Measurements from ENCODE around the gene UBE2E1.
"Not testable (repeated sequence)": the region's sequence is repeated elsewhere in the genome, so short reads cannot be mapped to it uniquely, and the experiment has no call there.

Gene UBE2E1

GRCh38 chr3:23911397-23911796, 105.6 kb downstream of the UBE2E1 start:
- TF ChIP-seq GATA1 (IDR thresholded peaks at IDR 0.05; ENCODE audit: low read depth, low read length) (no peak), POLR2A (IDR thresholded peaks at IDR 0.05; ENCODE audit: low read length) (no peak)
- no peak for DNase-seq

DNA sequence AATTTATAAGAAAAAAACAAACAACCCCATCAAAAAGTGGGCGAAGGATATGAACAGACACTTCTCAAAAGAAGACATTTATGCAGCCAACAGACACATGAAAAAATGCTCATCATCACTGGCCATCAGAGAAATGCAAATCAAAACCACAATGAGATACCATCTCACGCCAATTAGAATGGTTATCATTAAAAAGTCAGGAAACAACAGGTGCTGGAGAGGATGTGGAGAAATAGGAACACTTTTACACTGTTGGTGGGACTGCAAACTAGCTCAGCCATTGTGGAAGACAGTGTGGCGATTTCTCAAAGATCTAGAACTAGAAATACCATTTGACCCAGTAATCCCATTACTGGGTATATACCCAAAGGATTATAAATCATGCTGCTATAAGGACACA, 106.6 kb downstream of the UBE2E1 start:
- DNase-seq = not testable (repeated sequence)

- no peak for DNase-seq
- no peak for TF ChIP-seq POLR2A (IDR thresholded peaks at IDR 0.05; ENCODE audit: low read length)
- TF ChIP-seq GATA1 (IDR thresholded peaks at IDR 0.05; ENCODE audit: low read depth, low read length) = no peak
These were observed 107.4 kb downstream of the UBE2E1 start for GRCh38 chr3:23913182-23913581.

GRCh38 chr3:23913873-23914743, 108.4 kb downstream of the UBE2E1 start:
- TF ChIP-seq GATA1 (IDR thresholded peaks at IDR 0.05; ENCODE audit: low read depth, low read length) = no peak
- no peak for TF ChIP-seq POLR2A (IDR thresholded peaks at IDR 0.05; ENCODE audit: low read length)
- DNase-seq = no peak

- peak in 1 of 2 experiments; percentile 19 for DNase-seq
These were observed 109.9 kb downstream of the UBE2E1 start for GRCh38 chr3:23915537-23916108.

GRCh38 chr3:23916152-23916885, 110.6 kb downstream of the UBE2E1 start:
- TF ChIP-seq POLR2A (IDR thresholded peaks at IDR 0.05; ENCODE audit: low read length) (no peak), GATA1 (IDR thresholded peaks at IDR 0.05; ENCODE audit: low read depth, low read length) (no peak)

More at GRCh38 chr3:23915537-23916108, 109.9 kb downstream of the UBE2E1 start:
- no peak for TF ChIP-seq POLR2A (IDR thresholded peaks at IDR 0.05; ENCODE audit: low read length)
- no peak for TF ChIP-seq GATA1 (IDR thresholded peaks at IDR 0.05; ENCODE audit: low read depth, low read length)

DNA sequence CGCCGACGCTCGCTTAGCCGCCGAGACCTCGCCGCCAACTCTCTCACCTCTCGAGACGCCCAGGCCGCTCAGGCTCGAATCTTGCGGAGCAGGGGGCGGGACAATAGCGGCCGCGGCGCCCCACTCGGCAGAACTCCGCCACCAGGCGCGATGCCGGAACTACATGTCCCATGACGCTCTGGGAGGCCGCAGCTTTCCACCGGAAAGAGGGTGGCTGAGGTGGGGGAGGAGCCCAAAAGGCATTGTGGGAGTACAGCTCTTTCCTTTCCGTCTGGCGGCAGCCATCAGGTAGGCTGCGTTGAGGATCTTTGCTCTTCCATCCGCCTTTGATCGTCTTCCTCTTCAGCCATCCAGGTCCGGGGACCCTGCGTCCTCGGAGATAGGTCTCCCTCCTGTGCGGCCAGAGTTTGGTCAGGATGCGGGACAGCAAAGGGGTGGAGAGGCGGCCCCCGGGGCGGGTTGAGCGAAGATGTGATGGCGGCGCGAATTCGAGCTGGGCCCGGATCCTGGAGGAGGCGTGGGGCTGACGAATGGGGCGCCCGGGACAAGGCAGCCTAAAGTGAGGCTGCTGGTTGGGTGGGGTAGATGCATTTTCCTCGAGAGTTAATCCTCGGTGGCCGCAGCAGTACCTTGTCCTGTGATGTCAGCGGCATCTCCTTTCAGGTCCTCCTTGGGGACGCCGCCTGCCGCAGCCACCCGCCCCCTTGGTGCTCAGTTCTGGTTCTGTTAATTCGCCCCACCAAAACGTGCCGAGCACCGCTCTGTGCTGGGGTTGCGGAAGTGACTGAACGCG, 111.3 kb downstream of the UBE2E1 start, which contains the start of the genes NKIRAS1 and RPL15:
TSS of gene NKIRAS1 (minus strand) at position 105 of the 793 bp plus-strand sequence. CDS start 6,086 bp downstream, outside the sequence.
TSS of gene RPL15 (plus strand) at position 247 of the 793 bp plus-strand sequence. CDS start 728 bp downstream, outside the sequence.
- DNase-seq = peak; percentile 95 to 96
- TF ChIP-seq GATA1 (IDR thresholded peaks at IDR 0.05; ENCODE audit: low read depth, low read length) = no peak
- TF ChIP-seq POLR2A (IDR thresholded peaks at IDR 0.05; ENCODE audit: low read length) = peak; percentile 100

More at GRCh38 chr3:23916152-23916885, 110.6 kb downstream of the UBE2E1 start:
- no peak for DNase-seq

DNA sequence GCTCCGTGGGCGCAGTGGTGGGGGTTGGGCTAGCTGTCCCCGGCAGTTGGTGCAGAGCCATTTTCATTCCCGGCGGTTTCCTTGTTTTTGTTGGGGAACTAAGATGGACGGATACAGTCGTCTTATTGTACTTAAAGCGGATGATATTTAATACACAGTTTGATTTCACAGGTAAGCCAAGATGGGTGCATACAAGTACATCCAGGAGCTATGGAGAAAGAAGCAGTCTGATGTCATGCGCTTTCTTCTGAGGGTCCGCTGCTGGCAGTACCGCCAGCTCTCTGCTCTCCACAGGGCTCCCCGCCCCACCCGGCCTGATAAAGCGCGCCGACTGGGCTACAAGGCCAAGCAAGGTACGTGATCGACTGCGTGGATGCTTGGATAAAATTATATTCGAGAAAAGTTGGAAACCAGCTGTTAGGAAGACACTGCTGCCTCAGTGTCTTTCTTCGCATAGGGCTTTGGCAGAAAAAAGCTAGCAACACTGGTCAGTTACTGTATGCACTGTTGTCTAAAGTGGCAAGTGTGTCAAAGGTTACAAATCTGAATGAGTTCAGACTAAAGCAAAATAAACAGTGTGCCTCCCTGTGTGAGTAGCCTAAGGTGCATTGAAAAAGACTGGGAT, 112.0 kb downstream of the UBE2E1 start:
- peak in 1 of 2 experiments; percentile 40 for DNase-seq

DNA sequence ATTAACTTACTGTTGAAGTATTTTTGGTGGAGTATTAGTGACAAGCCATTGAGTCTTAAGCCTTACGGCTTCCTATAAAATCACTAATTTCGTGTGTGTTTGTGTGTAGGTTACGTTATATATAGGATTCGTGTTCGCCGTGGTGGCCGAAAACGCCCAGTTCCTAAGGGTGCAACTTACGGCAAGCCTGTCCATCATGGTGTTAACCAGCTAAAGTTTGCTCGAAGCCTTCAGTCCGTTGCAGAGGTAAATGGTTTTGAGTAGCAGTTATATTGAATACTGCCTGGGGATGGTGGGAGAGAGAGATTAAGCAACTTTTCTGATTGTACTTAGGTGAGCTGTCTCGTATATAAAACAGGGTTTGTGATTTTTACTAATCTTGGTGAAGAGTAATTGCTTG, 112.6 kb downstream of the UBE2E1 start:
- DNase-seq = peak; percentile 13 to 34

GRCh38 chr3:23919628-23920027, 113.9 kb downstream of the UBE2E1 start:
- DNase-seq = no peak

DNA sequence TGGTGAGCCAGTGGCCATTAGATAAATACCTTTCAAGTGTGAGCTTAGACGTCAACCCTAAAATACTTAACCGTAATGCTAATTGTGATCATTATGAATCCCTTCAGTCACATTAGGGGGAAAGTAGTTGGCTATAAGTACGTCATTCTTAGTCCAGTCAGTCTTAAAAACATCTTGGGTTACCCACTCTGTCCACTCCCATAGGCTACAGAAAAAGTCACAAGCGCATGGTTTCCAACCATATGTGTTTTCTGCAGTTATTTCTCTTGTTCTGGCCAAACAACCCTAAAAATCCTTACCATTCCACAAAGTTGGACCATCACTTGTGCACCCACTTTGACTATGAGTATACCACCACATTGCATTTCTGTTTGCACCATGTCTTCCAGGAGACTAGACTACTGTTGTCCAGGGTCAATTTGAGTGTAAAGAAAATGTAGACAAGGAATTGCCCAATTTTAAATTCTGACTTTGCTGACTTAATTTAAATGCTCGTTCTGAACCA, 114.4 kb downstream of the UBE2E1 start:
- TF ChIP-seq POLR2A (IDR thresholded peaks at IDR 0.05; ENCODE audit: low read length) (peak; percentile 45), GATA1 (IDR thresholded peaks at IDR 0.05; ENCODE audit: low read depth, low read length) (no peak)
- DNase-seq = peak in 1 of 2 experiments; percentile 25

More at GRCh38 chr3:23919628-23920027, 113.9 kb downstream of the UBE2E1 start:
- TF ChIP-seq POLR2A (IDR thresholded peaks at IDR 0.05; ENCODE audit: low read length) = no peak
- no peak for TF ChIP-seq GATA1 (IDR thresholded peaks at IDR 0.05; ENCODE audit: low read depth, low read length)

DNA sequence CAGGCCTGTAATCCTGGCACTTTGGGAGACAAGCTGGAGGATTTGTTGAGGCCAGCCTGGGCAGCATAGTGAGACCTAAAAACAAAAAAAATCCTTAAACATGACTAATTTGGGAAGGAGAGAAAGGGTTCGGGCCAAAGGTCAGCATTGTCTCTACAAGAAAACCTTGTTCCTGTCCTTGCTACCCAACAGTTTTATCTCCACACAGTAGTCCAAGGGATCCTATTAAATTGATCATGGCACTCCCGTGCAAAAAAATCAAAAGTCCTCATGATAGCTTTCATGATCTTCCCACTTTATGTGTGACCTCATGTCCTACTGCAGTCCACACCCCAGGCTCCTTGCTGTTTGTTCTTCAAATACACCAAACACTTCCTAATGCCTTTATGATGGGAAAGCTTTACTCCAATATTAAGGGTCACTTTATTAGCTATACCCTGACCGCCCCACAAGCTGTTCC, 115.3 kb downstream of the UBE2E1 start:
- DNase-seq = peak; percentile 16 to 19
- TF ChIP-seq GATA1 (IDR thresholded peaks at IDR 0.05; ENCODE audit: low read depth, low read length) (no peak), POLR2A (IDR thresholded peaks at IDR 0.05; ENCODE audit: low read length) (peak; percentile 1)

DNA sequence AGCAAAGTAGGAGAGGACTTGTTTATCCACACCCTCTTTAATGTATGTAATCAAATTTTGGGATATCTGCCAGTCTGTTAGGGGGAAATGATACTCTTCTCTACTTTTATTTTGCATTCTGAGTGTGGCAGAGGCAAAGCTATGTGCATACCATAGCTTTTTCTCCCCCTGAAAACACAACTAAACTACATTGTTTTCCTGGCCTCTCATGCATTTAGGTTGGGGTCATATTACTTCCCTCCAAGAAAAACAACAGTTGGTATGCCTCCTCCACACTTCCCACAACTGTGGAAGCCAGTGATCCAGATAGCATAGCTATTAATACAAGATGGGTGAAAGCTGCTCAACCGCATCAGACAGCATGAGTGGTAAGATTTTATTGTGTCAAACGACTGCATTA, 118.0 kb downstream of the UBE2E1 start:
- no peak for TF ChIP-seq POLR2A (IDR thresholded peaks at IDR 0.05; ENCODE audit: low read length)
- TF ChIP-seq GATA1 (IDR thresholded peaks at IDR 0.05; ENCODE audit: low read depth, low read length) = no peak

More for the DNA sequence above, 118.0 kb downstream of the UBE2E1 start:
- no peak for DNase-seq
